Activated CD4-positive, CD25-positive, alpha-beta regulatory T cell treated with anti-CD3 and anti-CD28 coated beads, Interleukin-2, amount 50 U/mL, for 16 hours (primary cell): Measurements from ENCODE around the gene ZNF660.
"Not testable (repeated sequence)": the region's sequence is repeated elsewhere in the genome, so short reads cannot be mapped to it uniquely, and the experiment has no call there.

Source experiments
- DNase-seq: peaks from one replicate; pipeline ENCODE4 v3.0.0-alpha.2; 2020; ENCODE audit warnings: low read depth, low spot score

Gene ZNF660

DNA sequence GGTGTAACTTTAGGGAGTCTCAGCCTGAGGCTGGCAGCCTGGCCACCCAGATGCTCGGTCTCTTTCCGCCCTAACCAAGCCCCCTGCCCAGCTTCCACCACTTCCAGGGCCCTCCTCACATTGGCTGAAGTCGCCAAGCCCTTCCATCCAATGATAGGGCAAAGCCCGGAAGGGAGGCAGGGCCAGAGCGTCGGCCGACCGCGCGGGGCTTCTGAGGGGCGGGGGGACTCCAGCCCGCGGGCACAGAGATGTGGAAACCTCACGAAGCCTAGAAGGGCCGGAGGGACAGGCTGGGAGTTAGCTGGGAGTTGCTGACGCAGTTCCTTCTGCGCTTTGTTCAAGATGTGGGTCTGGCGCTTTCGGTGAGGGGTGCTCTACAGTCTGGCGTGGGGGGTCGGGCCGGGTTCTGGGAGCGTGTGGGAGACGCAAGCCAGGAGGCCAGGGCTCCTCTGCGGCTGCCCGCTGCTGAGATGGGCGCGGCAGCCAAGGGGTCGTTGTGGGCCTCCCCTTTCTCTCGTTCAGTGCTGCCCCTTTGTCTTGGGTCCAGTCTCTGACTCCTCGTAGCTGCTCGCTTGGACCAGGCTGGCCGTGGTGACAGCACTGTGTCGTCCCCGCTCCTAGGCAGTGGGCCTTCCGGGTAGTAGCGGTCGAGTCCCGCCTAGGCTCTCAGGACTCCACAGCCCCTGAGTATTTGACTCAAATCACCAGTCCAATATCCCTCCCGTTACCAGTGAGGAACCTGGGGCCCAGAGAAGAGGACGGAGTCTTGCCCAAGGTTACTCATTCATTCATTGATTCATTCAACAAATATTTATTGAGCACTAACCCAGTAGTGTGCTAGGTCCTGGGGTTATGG lies at the start of gene ZNF660:
Gene ZNF660 (plus strand): TSS at position 319 of the 856 bp plus-strand sequence. CDS start 9,230 bp downstream, outside the sequence.
- no peak for DNase-seq

- DNase-seq: no peak
Observed at GRCh38 chr3:44535364-44535763, 49.4 kb upstream of the ZNF660 start.

DNA sequence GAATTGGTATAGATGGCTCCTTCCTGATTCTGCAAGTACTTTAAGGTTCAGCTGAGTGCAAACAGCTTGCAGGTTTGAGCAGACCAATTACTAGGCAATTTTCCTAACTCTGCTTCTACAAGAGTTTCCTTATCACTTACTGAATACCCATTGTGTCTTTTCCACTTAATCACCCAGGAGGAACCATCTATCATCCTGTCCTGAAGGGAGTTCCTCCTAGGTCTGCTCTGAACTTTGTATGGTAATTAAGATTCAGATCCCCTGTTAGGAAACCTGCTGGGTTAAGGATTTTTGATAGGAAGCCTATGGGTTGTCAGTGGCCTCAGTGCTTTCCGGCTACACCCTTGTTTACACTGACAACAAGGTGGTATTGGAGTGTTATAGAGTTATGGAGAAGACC lies 40.0 kb upstream of the ZNF660 start:
- DNase-seq: not testable (repeated sequence)

- DNase-seq: peak; percentile 10
Observed at GRCh38 chr3:44554626-44555592, 29.9 kb upstream of the ZNF660 start, which contains the start of gene ZKSCAN7. ZKSCAN7 (plus strand) TSS chr3:44555193; CDS start chr3:44557048, 1,855 bp downstream.

- DNase-seq: no peak
Observed at GRCh38 chr3:44555723-44556122, 29.0 kb upstream of the ZNF660 start.

DNA sequence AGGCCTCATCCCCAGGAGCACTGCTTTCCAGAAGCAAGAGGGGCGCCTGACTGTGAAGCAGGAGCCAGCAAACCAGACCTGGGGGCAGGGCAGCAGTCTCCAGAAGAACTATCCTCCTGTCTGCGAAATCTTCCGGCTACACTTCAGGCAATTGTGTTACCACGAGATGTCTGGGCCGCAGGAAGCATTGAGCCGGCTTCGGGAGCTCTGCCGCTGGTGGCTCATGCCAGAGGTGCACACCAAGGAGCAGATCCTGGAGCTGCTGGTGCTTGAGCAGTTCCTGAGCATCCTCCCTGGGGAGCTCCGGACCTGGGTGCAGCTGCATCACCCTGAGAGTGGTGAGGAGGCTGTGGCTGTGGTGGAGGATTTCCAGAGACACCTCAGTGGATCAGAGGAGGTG lies 27.7 kb upstream of the ZNF660 start:
- no peak for DNase-seq

DNA sequence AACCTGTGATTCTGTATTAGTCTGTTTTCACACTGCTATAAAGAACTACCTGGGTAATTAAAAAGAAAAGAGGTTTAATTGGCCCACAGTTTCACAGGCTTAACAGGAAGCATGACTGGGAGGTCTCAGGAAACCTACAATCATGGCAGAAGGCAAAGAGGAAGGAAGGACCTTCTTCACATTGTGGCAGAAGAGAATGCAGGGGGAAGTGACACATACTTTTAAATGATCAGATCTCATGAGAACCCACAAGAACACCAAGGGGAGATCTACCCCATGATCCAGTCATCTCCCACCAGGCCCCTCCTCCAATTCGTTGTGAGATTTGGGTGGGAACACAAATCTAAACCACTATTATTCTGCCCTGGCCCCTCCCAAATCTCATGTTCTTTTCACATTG lies 23.7 kb upstream of the ZNF660 start:
- DNase-seq: no peak

GRCh38 chr3:44562147-44562546 lies 22.6 kb upstream of the ZNF660 start:
- no peak for DNase-seq

DNA sequence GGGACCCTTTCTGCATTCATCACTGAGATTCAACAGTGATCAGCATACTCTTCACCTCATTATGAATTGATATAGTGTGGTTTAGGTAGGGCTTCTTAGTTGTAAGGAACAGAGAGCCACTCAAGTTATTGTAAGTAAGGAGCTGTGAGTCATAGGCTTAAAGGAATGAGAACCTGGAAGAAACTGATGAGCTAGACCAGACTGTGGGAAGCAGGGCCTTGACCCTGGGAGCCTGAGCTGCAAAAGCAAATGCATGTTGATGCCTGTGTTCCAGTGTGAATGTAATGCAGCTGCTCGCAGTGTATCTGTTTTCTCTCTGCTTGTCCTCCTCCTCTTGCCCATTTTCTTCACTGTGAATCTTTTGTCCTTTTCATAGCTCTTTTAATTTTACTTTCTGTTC lies 16.2 kb upstream of the ZNF660 start:
- no peak for DNase-seq

- no peak for DNase-seq
Observed at GRCh38 chr3:44571024-44571423, 13.7 kb upstream of the ZNF660 start.

- no peak for DNase-seq
Observed at GRCh38 chr3:44576613-44577012, 8.2 kb upstream of the ZNF660 start.

DNA sequence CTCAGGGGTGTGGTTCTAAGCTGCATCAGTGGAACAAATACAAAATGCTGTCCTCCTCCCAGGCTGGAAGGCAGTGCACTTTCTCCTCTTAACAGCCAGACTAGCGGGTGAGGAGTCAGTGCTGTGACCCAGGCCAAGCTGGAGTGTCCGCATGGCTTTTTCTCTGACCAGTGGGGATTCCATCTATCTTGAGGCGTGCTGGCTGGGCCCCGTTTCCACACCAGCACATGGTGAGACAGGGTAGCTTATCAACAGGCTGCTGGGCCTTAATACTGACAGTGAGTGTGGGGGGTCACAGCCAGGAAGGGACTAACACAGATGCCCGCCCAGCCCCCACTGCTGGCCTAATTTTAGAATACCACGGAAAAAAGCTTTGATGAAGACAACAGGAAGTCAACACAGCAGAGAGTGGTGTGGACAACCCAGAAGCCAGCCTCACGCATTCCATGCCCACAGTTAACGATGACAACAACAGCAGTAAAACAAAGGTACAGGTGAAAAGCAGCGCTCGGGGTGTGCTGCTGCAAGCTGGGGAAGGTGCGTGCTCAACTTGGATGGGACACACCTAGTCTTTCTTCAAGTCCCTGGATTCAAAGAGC lies 7.3 kb upstream of the ZNF660 start:
- DNase-seq: not testable (repeated sequence)

- DNase-seq: not testable (repeated sequence)
Observed at GRCh38 chr3:44578316-44578715, 6.4 kb upstream of the ZNF660 start.

- not testable (repeated sequence) for DNase-seq
Observed at GRCh38 chr3:44578924-44579515, 5.7 kb upstream of the ZNF660 start.

GRCh38 chr3:44579749-44580148 lies 5.0 kb upstream of the ZNF660 start:
- DNase-seq: not testable (repeated sequence)

GRCh38 chr3:44580971-44581370 lies 3.8 kb upstream of the ZNF660 start:
- not testable (repeated sequence) for DNase-seq

- DNase-seq: no peak
Observed at GRCh38 chr3:44596621-44597020, 11.9 kb downstream of the ZNF660 start.

GRCh38 chr3:44601749-44602148 lies 17.0 kb downstream of the ZNF660 start:
- DNase-seq: no peak

DNA sequence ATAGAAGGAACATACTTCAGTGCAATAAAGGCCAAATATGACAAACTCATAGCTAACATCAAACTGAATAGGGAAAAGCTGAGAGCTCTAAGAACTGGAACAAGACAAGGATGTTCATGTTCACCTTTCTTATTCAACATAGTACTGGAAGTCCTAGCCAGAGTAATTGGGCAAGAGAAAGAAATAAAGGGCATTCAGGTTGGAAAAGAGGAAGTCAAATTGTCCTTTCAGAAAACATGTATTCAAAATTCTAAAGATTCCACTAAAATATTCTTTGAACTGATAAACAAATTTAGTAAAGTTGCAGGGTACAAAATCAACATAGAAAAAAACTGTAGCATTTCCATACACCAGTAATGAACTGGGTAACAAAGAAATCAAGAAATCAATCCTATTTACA lies 27.9 kb downstream of the ZNF660 start:
- no peak for DNase-seq

DNA sequence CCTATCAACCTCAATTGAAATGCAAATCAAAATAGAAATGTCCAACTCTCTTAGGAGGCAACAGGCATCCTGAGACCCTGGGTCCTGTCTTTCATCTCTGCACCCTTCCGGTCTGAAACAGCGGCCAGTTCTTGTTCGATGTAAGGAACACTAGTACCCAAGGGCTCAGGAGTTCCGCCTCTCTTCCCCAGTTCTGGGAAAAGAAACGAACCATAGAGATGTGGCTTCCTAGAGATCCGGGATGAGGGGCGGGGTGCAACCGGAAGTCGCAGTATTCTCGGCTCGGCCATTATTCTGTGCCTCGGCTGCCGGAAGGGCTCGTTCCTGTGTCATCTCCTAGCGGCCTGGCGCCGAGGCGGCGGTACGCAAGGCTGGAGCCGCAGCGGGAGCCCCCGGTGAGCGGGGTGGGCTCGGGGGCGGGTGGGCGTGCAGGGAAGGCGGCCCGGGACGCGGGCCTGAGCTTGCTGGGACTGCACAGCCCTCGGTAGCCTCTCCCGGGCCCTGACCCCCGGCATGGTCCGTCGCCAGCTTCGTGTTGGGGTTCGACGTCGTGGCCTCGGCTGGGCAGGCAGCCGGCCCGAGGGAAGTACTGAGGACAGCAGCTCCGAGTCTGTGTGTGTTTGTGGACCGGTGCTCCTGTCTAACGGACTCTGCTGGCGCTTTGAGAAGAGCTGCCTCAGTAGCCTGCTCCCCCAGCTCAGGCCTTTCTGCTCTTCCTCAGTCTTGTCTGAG lies 40.2 kb downstream of the ZNF660 start, which contains the start of gene ZNF197:
Gene ZNF197 (plus strand): TSS at position 288 of the 732 bp plus-strand sequence. CDS start 4,119 bp downstream, outside the sequence.
- peak; percentile 21 for DNase-seq
